Kidney capillary endothelial cell (primary cell): ENCODE data around the gene PWWP2A.

ENCODE experiments used
- DNase-seq: peaks from one replicate; pipeline ENCODE4 v3.0.0-alpha.2; 2018; ENCODE audit warnings: low spot score

PWWP2A gene

DNA sequence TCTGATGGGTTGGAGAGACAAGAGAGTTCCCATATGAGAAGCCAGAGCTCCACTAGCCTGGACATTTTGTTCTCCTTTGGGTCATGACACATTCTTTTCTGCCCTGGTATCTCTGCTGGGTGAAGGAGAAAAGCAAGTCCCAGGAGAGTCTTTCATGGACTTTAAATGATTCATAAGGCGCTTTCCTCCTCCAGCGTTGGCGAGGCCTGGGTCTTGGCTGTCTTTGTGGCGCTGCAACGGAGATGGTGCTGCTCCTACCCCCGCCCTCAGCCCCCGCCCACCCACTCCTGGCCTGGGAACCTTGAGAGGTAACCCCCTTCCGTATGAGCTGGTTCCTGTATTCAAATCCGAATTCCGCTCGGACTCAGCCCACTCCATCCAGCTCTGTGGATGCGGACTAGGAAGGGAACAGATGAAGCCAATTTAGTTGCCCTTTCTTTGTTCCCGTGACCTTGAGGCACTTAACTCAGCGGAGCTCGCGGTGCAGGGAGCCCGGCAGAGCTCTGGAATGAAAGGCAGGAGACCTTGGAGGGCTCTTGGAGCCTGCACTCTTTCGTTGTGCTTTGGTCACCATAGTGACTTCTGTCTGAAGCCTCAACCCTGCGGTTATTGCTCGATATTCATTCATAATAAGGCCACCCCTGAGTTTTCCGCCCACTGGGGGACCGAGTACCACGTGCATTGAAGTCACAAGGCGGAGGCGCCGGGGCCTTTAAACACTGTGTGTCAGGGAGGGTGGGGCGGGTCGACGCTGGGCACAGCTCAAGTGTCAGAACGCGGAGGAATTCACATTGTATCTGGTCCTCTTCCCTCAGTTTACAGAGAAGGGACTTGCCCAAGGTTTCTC lies 14.0 kb upstream of the PWWP2A start:
- DNase-seq: no peak

DNA sequence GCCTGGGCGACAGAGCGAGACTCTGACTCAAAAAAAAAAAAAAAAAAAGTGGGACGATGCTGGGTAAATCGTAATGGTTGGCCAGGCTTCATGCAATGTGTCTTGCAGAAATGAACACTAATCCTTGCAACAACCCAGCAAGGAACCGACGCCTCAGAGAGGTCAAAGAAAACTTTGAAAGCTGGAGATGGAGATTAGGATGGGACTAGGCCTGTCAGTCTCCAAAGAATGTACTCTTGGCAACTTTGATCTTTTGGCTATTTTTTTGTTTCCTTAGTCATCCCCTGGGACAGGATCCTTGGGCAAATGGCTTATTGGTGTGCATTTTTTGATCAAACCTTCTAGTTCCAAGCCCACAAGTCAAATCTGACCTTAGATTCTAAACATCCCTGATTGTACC lies 10.6 kb upstream of the PWWP2A start:
- no peak for DNase-seq

DNA sequence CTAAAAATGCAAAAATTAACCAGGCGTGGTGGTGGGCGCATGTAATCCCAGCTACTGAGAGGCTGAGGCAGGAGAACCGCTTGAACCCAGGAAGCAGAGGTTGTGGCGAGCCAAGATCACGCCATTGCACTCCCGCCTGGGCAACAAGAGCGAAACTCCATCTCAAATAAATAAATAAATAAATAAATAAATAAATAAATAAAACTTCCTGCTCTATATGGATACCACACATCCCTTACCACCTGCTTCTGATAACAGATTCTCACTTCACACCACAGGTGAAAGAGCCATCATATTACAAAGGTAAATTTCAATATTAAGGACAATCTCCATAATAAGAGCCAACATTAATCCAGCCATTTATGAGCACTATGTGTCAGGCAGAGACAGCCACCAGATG lies 9.4 kb upstream of the PWWP2A start:
- no peak for DNase-seq

DNA sequence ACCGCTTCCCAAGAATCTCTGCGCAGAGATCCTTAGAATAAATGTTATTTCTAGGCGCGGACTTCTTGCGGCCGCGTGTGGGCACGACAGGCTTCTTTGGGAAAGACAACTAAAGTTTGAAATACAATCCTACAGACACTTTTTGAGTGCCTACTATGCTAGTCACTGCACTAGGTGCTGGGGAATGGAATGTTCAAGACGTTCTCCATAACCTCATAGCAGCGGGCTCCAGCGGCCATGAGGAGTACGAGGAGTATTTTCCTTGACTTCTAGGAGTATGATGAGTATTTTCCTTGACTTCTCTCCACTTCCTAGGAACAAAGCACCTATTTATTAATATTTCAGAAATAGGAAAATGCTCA lies 636 bp upstream of the PWWP2A start:
- DNase-seq: no peak

DNA sequence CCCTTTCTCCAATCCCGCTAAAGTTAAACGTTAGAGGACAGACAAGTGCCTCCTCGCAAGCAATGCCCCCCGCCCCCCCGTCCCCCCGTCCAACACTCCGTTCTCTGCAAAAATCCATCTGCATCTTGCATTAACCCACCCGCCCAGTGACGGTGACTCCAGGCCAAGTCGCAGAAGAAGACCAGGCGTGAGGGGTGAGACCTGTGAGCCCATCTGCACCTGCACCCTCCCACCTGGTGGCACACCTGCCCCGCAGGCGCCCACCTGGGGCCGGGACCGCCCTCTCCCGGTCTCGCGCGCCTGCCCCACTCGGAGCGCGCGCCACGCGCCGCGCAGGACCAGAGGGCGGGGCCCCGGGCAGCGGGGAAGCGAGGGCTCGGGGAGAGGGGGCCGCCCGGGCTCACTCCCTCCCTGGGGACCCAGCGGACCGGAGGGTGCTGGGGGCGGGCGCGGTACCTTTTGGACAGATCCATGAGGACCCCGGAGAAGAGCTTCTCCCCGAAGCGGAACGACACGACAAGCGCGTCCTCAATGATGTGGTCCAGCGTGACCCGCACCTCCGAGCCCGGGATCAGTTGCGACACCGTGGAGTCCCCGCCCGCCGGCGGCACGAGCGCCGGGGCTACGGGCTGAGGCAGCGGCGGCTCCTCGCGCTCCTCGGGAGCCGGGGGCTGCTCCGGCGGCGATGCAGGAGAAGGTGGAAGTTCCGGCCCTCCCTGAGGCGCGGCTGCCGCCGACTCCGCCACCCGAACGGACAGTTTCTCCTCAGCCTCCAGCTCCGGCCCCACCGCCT lies 705 bp downstream of the PWWP2A start:
- no peak for DNase-seq

DNA sequence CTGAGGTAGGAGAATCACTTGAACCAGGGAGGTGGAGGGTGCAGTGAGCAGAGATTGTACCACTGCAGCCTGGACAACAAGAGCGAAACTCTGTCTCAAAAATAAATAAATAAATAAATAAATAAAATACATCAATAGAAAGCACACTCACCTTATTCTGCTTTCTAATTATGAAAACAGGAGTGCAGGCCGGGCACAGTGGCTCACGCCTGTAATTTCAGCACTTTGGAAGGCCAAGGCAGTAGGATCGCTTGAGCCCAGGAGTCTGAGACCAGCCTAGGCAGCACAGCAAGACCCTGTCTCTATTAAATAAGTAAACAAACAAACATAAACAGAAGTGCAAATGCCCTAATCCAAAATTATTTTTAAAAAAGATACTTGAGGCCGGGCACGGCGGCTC lies 2.3 kb downstream of the PWWP2A start:
- no peak for DNase-seq

DNA sequence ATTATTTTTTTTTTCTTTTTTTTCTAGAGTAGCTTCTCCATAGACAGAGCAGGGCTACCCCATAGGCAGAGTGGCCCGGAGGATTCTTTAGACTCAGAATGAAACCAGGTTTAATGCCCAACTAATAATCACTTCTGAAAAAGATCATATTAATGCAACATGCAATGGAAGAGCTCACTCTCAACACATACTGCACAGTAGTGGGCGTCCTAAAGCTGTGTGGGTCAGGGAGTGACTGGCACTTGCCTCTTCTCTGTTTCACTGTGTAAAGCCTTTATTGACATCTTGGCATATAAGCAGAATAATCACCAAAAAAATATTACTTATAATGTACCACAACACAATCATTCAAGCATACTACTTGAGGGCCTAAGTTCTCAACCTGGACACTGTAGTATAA lies 11.1 kb downstream of the PWWP2A start:
- no peak for DNase-seq

DNA sequence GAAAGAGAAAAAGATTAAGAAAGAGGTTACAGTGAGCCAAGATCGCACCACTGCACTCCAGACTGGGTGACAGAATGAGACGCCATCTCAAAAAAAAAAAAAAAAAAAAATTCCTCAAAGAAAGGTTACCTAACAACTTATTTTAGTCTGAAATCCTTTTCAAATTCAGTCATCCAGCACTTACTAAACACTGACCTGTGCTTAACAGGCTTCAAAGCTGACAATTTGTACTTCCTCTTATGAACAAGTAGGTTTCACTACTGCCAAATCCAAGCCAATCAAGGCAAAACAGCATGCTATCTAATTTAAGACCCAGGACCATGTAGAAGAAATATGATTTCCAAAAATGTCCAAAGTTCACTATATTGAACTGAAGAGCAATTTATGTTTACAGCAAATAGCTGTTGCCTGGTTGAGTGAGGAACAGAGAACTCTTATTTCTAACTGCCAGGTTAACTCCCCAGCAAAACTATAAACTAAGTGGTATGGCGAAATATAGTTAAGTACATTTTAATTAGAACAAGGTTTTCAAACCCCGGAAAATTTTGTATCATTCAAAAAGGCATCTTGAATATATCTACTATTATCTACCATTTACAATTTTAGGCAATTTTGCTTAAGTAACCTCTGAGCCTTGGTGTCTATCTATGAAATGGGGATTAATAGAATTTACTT lies 13.4 kb downstream of the PWWP2A start:
- no peak for DNase-seq

DNA sequence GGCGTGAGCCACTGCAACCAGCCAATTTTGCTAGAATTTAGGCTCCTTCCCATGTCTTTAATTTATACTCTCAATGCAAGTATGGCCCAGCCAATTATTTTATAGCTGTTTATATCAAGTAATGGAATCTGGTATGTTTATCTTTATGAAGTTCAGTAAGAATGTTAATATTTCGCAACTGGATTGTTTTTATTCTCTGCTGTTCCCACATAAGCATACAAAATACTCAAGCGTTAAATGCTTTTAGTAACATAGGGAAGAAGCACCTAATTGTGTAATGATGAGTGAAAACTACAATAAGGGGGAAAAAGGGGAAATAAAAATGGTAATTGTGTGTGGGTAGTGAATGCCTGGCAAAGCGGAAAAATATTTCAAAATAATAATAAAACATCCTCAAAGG lies 21.3 kb downstream of the PWWP2A start:
- no peak for DNase-seq

DNA sequence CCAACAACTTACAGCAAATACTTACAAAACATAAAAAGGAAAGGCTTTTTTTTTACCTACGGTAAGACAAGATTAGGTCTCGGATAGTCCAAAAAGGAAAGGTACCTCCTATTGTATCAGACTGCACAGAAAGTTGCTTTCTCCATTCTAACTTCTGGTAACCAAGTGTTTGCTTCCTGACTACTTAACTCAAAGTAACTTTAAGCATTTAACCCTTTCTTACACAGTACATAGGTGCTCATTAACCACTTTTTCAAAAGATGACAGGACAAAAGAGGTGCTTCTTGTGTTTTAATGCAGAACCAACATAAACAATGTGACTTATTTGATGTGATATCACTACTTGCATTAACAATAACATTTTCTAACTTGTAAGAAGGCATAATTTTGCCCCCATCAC lies 23.1 kb downstream of the PWWP2A start:
- no peak for DNase-seq

DNA sequence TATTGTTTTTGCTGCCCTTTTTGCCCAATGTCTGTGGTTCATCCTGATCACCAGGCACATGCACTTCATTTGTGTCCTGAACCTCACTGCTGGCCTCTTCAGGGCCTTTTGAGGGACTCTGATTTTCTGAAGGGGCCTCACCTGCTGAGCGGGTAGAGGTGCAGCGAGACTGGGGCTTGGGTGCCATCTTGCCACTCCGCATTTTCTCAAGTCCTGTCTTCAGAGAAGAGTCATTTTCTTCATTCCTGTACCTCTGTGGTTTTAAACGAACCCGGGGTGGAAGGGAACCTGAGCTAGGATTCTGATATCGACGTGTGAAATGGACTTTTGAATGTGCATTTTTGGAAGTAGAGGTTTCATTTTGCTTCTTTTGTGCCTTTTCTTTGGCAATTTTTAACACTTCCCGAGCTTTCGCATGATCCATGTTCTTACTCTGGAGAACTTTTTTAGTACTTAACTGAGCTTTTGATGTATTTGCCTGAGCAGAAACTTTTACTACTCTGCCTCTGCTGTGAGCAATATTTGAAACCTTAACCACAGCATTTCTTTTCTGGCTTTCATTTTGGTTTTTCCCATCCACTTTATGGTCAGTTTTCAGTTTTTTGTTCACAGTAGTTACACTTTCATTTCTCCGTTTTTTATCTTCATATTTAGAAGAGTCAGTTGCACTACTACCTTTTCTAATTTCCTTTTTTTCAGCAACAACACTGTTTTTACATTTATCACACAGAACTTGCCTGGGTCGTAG lies 26.1 kb downstream of the PWWP2A start:
- DNase-seq: no peak

DNA sequence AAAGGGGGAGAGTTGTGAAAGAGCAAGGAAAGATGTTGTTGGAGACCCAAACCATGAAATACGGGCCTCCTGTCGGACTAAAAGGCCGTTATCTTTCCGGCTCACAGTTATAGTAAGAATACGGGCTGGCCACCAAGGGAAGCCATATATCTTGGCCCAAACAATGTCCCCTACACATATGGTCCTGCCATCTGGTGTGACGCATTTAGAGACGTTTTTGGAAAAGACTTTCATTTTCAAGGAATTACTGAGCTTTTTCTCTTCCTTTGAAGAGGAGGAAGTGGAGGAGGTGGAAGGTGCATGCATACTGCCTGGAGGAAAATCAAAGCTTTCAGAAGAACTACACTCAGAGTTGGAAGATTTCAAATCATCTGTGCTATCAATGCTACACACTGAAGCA lies 26.7 kb downstream of the PWWP2A start:
- DNase-seq: no peak

DNA sequence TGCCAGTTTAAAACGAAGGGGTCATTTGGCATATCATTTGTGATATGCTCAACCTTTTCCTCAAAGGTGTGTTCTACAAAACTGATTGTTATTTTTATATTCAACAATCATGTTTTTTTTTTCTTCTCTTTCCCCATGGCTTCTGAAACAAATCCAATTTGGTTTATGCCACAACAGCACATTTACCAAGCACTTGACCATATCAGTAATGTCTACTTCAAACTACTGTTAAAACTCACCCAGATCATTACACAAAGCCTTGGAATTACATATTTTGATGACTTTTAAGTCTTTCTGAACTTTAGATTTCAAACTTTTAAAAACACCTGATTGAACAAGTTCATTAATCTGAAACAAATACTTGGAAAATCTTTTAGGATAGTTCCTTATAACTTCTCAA lies 29.2 kb downstream of the PWWP2A start:
- no peak for DNase-seq

DNA sequence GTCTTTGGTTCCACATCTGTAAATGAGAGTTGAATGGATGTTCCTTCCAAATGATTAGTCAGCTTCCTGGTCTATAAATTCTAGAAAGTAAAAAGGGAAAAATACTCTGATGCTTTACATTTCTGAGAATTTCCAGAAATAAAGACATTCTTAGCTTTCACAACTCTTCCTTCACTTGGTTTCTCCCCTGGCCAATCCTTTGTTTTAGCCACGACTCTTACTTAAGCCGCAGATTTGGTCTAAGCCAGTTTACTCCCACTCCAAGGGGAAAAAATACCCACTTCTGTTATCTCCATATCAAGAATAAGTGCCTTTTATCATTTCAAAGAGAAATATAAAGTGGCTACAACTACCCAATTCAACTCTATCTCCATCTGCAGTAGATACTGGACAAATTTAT lies 29.7 kb downstream of the PWWP2A start:
- DNase-seq: no peak

DNA sequence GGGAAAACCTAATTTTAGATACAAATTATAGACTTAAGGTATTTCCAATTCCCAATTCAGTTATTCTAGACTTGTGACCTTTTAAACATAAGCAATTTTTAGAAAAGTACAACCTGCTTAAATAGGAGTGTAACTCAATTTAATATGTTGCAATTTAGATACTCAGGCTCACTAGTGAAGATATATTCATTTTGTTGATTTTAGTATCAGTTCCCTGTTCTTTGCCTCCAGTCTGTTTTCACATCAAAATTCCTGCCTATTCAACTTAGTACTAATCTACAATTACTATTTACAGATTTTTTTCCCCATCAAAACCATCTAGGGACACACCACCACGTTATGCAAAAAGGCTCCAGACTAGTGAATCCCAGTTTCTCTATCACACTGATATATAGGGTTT lies 30.4 kb downstream of the PWWP2A start:
- DNase-seq: no peak

DNA sequence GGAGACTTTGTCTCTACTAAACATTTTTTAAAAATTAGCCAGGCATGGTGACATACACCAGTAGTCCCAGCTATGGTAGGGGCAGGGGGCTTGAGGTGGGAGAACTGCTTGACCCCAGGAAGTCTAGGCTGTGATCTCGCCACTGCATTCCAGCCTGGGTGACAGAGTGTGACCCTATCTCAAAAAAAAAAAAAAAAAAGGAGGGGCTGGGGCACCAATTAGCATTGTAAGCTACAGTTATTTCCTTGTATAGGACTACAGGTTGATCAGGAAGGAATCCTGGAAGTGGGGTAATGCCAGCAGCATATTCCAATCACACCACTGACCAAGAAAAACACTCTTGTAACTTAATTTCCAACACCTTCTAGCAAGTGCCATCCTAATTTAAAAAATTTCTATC lies 32.1 kb downstream of the PWWP2A start:
- no peak for DNase-seq

DNA sequence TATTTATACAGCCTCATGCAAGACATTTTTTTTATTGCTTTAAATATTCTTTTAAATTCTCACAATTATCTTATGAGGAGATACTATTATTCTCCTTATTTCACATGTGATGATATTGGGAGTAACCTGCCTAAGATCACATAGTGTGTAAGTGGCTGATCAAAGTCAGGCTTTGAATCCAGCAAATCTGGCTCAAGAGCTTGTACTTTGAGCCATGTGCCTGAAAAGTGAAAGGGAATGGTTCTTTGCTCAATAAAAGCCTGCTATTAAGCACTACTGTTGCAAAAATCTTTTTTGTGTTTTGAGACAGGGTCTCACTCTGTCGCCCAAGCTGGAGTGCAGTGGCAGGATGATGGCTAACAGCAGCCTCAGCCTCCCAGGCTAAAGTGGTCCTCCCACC lies 35.1 kb downstream of the PWWP2A start:
- DNase-seq: no peak

DNA sequence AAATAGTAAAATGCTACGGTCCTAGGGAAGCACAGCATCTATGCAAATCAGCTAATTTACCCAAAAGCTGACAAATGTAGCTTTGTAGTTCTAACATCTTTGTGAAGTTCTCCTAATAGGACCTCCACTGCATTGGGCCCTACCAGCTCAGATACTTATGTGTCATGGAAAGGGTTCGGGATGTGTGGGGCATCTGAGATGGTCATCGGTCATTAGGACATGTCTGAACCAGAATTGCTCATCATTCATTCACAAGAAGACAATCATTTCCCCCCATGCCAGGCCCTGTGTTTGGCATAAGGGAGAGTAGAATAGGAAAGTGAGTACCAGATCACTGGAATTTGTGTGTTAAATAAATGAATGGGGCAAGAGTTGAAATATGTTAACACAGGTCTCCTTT lies 35.7 kb downstream of the PWWP2A start:
- DNase-seq: no peak

DNA sequence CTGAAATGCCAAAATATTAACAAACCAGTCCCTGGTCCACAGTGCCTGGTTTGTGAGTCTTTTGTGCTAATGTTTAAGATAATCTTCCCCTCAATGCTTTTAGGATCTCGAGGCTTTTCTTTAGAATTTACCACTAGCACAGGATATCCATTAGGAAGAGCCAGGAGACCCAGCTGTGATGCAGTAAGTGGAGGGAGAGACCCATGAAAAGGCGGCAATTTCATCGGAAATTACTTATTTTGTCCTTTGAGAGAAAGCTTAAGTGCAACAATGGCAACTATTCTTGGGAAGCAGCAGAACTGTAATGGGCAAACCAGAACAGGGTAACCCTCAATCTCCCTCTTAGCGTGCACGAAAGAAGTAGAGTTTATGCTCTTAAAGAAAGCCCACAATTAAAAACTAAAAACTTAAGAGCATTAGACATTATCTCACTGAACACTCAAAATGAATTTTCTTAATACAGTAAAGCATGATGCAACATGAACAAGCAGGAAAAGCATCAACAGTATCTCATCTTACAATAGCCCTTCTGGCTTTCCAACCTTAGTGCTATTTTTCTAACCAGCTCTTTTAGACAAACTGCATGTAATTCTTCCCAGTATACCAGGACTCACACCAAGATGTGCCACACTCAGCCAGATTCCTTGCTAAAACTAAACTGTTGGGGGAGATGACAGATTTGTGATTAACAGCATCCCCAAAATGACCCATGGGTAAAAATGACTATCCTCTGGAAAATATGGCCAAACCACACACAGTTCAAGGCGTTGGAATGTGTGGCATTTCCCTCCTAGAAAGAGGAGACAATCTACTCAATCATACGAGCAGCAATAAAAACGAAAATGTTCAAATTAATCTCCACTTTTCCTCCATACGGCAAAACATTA lies 36.4 kb downstream of the PWWP2A start:
- peak; percentile 79 for DNase-seq

DNA sequence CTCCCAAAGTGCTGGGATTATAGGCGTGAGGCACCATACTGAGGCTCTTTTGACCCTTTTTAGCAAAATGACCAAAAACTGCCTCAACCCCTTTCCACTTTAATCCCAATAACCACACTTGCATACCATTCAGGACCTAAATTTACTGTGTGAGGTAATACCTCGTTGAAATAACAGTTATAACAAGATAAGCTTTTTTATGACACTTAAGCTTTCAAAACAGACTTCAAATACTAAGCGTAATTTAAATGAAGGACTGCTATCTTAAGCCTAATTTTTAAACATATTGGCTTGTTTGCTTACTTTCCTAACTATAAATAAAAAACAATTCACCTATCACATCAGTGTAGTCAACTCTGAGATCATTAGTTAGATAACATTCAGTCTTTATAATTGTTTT lies 37.8 kb downstream of the PWWP2A start:
- DNase-seq: no peak

DNA sequence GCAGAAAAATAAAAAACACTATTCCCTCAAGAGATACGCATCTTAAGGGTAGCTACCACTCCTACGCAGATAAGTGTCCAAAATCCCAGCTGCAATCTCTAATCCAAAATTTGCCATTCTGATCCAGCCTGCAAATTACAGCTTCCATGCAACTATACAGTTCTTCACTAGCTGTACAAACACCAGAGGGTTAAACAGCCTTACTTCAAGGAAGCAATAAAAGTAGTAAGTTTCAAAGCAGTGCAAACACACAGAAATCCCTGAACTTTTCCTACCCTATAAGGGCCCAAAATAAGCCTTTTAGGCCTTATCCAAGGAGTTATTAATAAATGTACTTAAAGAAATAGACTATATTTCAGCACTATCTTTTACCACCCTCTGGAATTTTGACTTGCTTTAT lies 39.5 kb downstream of the PWWP2A start:
- DNase-seq: no peak
